ENCODE data around the gene KRT40. TPM values are rescaled to one million over a fixed set of nuclear protein-coding genes. Genes with fewer than 3 reads are reported as not detected.

Gene KRT40
- total RNA-seq, 1 experiment from 2014 or later, result not detected

GRCh38 chr17:40980117-40980516, 4.0 kb downstream of the KRT40 start:
- no peak for DNase-seq (ENCODE audit: low read depth, low spot score)
- no peak for ATAC-seq
- POLR2A ChIA-PET, result interaction anchor here (0.6 to 0.7 kb wide), 2 partner anchors 18 to 50 kb away, joined by 4 read pairs; partner anchors contain the start of gene KRTAP1-4
- in situ Hi-C loops (cut with HindIII; ENCODE audit: low pct_unique_long_range_greater_than_20kb, low sequenced_read_pairs) (no loop called here), intact Hi-C loops (cut with micrococcal nuclease; ENCODE audit: unreplicated experiment) (no loop called here)
- no TSS peak for BruUV-seq (replicated peaks)
- Histone ChIP-seq H3K9me3 (ENCODE audit: control insufficient read depth, insufficient read depth, low read depth, low read length) (no peaks in the 10 kb centered on the region), H3K27ac (ENCODE audit: low read length) (no peak overlapping the region), H3K4me3 (ENCODE audit: low read depth in 2 of 2, low read length in 2 of 2) (no peak overlapping the region), H3K4me1 (ENCODE audit: control insufficient read depth, insufficient read depth, low read length) (no peaks in the 10 kb centered on the region), H3K27me3 (ENCODE audit: control insufficient read depth, insufficient read depth, low read length) (0 out of 2 replicates have a peak, but pooled peaks cover 2% of the 10 kb centered on the region), H3K36me3 (ENCODE audit: control insufficient read depth, insufficient read depth, low read length) (no peaks in the 10 kb centered on the region)
- TF ChIP-seq SIN3A (IDR thresholded peaks at IDR 0.05; ENCODE audit: borderline replicate concordance, insufficient read depth, low read depth, low read length) (no peak), POLR2AphosphoS5 (IDR thresholded peaks at IDR 0.05; ENCODE audit: low read depth, low read length) (no peak), TCF7L2 (IDR thresholded peaks at IDR 0.05; ENCODE audit: low read depth, low read length) (no peak), CTCF (IDR thresholded peaks at IDR 0.05) (no peak)
- TF ChIP-seq, protein P1, sequence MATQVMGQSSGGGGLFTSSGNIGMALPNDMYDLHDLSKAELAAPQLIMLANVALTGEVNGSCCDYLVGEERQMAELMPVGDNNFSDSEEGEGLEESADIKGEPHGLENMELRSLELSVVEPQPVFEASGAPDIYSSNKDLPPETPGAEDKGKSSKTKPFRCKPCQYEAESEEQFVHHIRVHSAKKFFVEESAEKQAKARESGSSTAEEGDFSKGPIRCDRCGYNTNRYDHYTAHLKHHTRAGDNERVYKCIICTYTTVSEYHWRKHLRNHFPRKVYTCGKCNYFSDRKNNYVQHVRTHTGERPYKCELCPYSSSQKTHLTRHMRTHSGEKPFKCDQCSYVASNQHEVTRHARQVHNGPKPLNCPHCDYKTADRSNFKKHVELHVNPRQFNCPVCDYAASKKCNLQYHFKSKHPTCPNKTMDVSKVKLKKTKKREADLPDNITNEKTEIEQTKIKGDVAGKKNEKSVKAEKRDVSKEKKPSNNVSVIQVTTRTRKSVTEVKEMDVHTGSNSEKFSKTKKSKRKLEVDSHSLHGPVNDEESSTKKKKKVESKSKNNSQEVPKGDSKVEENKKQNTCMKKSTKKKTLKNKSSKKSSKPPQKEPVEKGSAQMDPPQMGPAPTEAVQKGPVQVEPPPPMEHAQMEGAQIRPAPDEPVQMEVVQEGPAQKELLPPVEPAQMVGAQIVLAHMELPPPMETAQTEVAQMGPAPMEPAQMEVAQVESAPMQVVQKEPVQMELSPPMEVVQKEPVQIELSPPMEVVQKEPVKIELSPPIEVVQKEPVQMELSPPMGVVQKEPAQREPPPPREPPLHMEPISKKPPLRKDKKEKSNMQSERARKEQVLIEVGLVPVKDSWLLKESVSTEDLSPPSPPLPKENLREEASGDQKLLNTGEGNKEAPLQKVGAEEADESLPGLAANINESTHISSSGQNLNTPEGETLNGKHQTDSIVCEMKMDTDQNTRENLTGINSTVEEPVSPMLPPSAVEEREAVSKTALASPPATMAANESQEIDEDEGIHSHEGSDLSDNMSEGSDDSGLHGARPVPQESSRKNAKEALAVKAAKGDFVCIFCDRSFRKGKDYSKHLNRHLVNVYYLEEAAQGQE (IDR thresholded peaks at IDR 0.05; ENCODE audit: insufficient read depth in 1 of 2, low read depth in 2 of 2, low read length in 1 of 2), result no peak
- CTCF ChIA-PET, result no interaction called here

GRCh38 chr17:40978575-40979151, 5.5 kb downstream of the KRT40 start:
- POLR2A ChIA-PET, result no interaction called here
- CTCF ChIA-PET, result no interaction called here
- ATAC-seq (no peak), DNase-seq (ENCODE audit: low read depth, low spot score) (no peak)
- no peaks in the 10 kb centered on the region for H3K36me3 ChIP-seq (ENCODE audit: control insufficient read depth, insufficient read depth, low read length)
- no peak overlapping the region for H3K4me3 ChIP-seq (ENCODE audit: low read depth in 2 of 2, low read length in 2 of 2)
- no peaks in the 10 kb centered on the region for H3K4me1 ChIP-seq (ENCODE audit: control insufficient read depth, insufficient read depth, low read length)
- intact Hi-C loops (cut with micrococcal nuclease; ENCODE audit: unreplicated experiment), result no loop called here
- H3K27me3 ChIP-seq (ENCODE audit: control insufficient read depth, insufficient read depth, low read length), result no peaks in the 10 kb centered on the region; the same call in 1 of the 2 replicates
- in situ Hi-C loops (cut with HindIII; ENCODE audit: low pct_unique_long_range_greater_than_20kb, low sequenced_read_pairs), result no loop called here
- TF ChIP-seq TCF7L2 (IDR thresholded peaks at IDR 0.05; ENCODE audit: low read depth, low read length) (no peak), POLR2AphosphoS5 (IDR thresholded peaks at IDR 0.05; ENCODE audit: low read depth, low read length) (no peak), CTCF (IDR thresholded peaks at IDR 0.05) (no peak), SIN3A (IDR thresholded peaks at IDR 0.05; ENCODE audit: borderline replicate concordance, insufficient read depth, low read depth, low read length) (no peak)
- TF ChIP-seq, protein P1 (IDR thresholded peaks at IDR 0.05; ENCODE audit: insufficient read depth in 1 of 2, low read depth in 2 of 2, low read length in 1 of 2), result no peak
- BruUV-seq (replicated peaks), result no TSS peak
- H3K9me3 ChIP-seq (ENCODE audit: control insufficient read depth, insufficient read depth, low read depth, low read length), result no peaks in the 10 kb centered on the region
- H3K27ac ChIP-seq (ENCODE audit: low read length), result no peak overlapping the region
